H1 (cell line): Measurements from ENCODE around the gene TRIM59. TPM values are rescaled to one million over a fixed set of nuclear protein-coding genes. Genes with fewer than 3 reads are reported as not detected.

Experiments used
- CTCF ChIA-PET: fragments of 300-600 bp; sonication (Branson Sonifier 250); formaldehyde crosslinking; loops from one replicate; lab custom pipeline; 2021; ENCODE audit not compliant: partially characterized antibody; lab: Charles Lee
- POLR2A ChIA-PET: fragments of 300-600 bp; sonication (Branson Sonifier 250); formaldehyde crosslinking; loops from one replicate; lab custom pipeline; 2021; ENCODE audit warnings: inconsistent platforms; ENCODE audit not compliant: partially characterized antibody; lab: Charles Lee
- DNase-seq, 2 experiments: peaks; one replicate each; pipeline versions ENCODE4 v3.0.0 to v3.0.0-alpha.2; 2010 to 2022; ENCODE audit warnings: low spot score in 2 of 2, low read depth in 1 of 2, mixed read lengths in 1 of 2
- FAIRE-seq: peaks from 2 replicates; lab custom pipeline; 2011; peaks lifted over from hg19 to GRCh38; lab: Jason Lieb, UNC
- H2AFZ ChIP-seq: 2 replicates; pipeline ENCODE4 v1.8.1; 2012; ENCODE audit warnings: low read length, inconsistent platforms
- H2AK5ac ChIP-seq: 2 replicates; pipeline ENCODE4 v1.6.1; 2013; ENCODE audit warnings: low read depth, low read length
- H2BK120ac ChIP-seq: replicated peaks from 2 replicates; pipeline ENCODE3; 2013; ENCODE audit warnings: low read depth, low read length, inconsistent platforms
- H2BK12ac ChIP-seq: 2 replicates; pipeline ENCODE4 v1.6.1; 2013; ENCODE audit warnings: low read depth, low read length
- H2BK15ac ChIP-seq: 2 replicates; pipeline ENCODE4 v1.6.1; 2013; ENCODE audit warnings: low read length
- H2BK20ac ChIP-seq: 2 replicates; pipeline ENCODE4 v1.6.1; 2013; ENCODE audit warnings: low read length
- H2BK5ac ChIP-seq: 2 replicates; pipeline ENCODE4 v1.6.1; 2013; ENCODE audit warnings: low read depth, low read length
- H3K14ac ChIP-seq: 2 replicates; pipeline ENCODE4 v1.6.1; 2013; ENCODE audit warnings: inconsistent platforms; ENCODE audit not compliant: insufficient read length
- H3K18ac ChIP-seq: 2 replicates; pipeline ENCODE4 v1.6.1; 2013; ENCODE audit warnings: low read length; ENCODE audit errors: extremely low read depth
- H3K23ac ChIP-seq: 2 replicates; pipeline ENCODE4 v1.6.1; 2013; ENCODE audit warnings: inconsistent platforms; ENCODE audit not compliant: insufficient read length
- H3K23me2 ChIP-seq: 2 replicates; pipeline ENCODE4 v1.6.1; 2013; ENCODE audit warnings: low read depth, low read length
- H3K27ac ChIP-seq: 2 replicates; pipeline ENCODE4 v1.6.1; 2011; ENCODE audit warnings: low read depth, low read length, inconsistent platforms
- H3K27me3 ChIP-seq, 4 experiments: replicated peaks in 1 of 4; 1 replicate in 1 of 4; 2 replicates in 3 of 4; pipeline versions ENCODE4 v1.6.1 to v1.8.1; 2011 to 2013; ENCODE audit warnings: low read length in 3 of 4, mild to moderate bottlenecking in 3 of 4, inconsistent platforms in 2 of 4, mixed read lengths in 2 of 4, moderate library complexity in 1 of 4; ENCODE audit not compliant: control insufficient read depth in 3 of 4, insufficient read depth in 3 of 4; ENCODE audit errors: extremely low read depth in 1 of 4
- H3K36me3 ChIP-seq, 4 experiments: 2 replicates each; pipeline versions ENCODE4 v1.6.1 to v1.8.1; 2011 to 2013; ENCODE audit warnings: mild to moderate bottlenecking in 4 of 4, low read length in 3 of 4, moderate library complexity in 2 of 4, control low read depth in 1 of 4, inconsistent platforms in 1 of 4; ENCODE audit not compliant: insufficient read depth in 4 of 4, control insufficient read depth in 2 of 4
- H3K4ac ChIP-seq: replicated peaks from 2 replicates; pipeline ENCODE3; 2013; ENCODE audit warnings: low read length, low read depth, mixed read lengths, inconsistent platforms; ENCODE audit not compliant: insufficient read length
- H3K4me1 ChIP-seq, 4 experiments: replicated peaks in 1 of 4; 1 replicate in 1 of 4; 2 replicates in 3 of 4; pipeline versions ENCODE4 v1.6.1 to v1.8.1; 2011 to 2013; ENCODE audit warnings: low read length in 3 of 4, inconsistent platforms in 2 of 4, mixed read lengths in 1 of 4; ENCODE audit not compliant: insufficient read depth in 4 of 4, control insufficient read depth in 3 of 4
- H3K4me2 ChIP-seq, 2 experiments: 2 replicates each; pipeline versions ENCODE4 v1.6.1 to v1.8.1; 2011 to 2013; ENCODE audit warnings: low read depth in 2 of 2, low read length in 2 of 2, control low read depth in 1 of 2, inconsistent platforms in 1 of 2, mild to moderate bottlenecking in 1 of 2; ENCODE audit not compliant: insufficient read depth in 1 of 2
- H3K4me3 ChIP-seq, 4 experiments: fragments of 200-600, 300-600 bp in 1 of 4; sonication (generic), shearing (Covaris generic), sonication (Bioruptor Twin) in 1 of 4; 2 replicates each; pipeline versions ENCODE4 v1.5.1 to v1.8.1; 2011 to 2016; ENCODE audit warnings: low read length in 4 of 4, low read depth in 3 of 4, control low read depth in 2 of 4, inconsistent platforms in 2 of 4, mild to moderate bottlenecking in 2 of 4, mixed read lengths in 1 of 4, moderate library complexity in 1 of 4; ENCODE audit not compliant: insufficient read depth in 2 of 4; ENCODE audit errors: extremely low read depth in 1 of 4
- H3K56ac ChIP-seq: replicated peaks from 2 replicates; pipeline ENCODE3; 2013; ENCODE audit warnings: low read depth, mild to moderate bottlenecking, mixed read lengths, low read length, inconsistent platforms; ENCODE audit not compliant: insufficient read length
- H3K79me1 ChIP-seq: 2 replicates; pipeline ENCODE4 v1.6.1; 2013; ENCODE audit warnings: low read depth, low read length, control low read depth
- H3K79me2 ChIP-seq, 2 experiments: 2 replicates each; pipeline versions ENCODE4 v1.6.1 to v1.8.1; 2012 to 2013; ENCODE audit warnings: low read length in 2 of 2, mild to moderate bottlenecking in 2 of 2, inconsistent platforms in 1 of 2; ENCODE audit not compliant: insufficient read depth in 2 of 2, control insufficient read depth in 1 of 2
- H3K9ac ChIP-seq, 4 experiments: replicated peaks in 1 of 4; 1 replicate in 1 of 4; 2 replicates in 3 of 4; pipeline versions ENCODE4 v1.6.1 to v1.8.1; 2011 to 2013; ENCODE audit warnings: low read depth in 3 of 4, low read length in 3 of 4, control low read depth in 2 of 4, mild to moderate bottlenecking in 2 of 4, moderate library complexity in 2 of 4, inconsistent platforms in 1 of 4; ENCODE audit errors: extremely low read depth in 1 of 4
- H3K9me3 ChIP-seq, 2 experiments: 2 replicates each; pipeline versions ENCODE4 v1.6.1 to v1.8.1; 2012 to 2013; ENCODE audit warnings: mild to moderate bottlenecking in 2 of 2, moderate library complexity in 2 of 2, control low read depth in 1 of 2, inconsistent platforms in 1 of 2, low read depth in 1 of 2, low read length in 1 of 2, mixed read lengths in 1 of 2; ENCODE audit not compliant: insufficient read depth in 2 of 2
- H4K20me1 ChIP-seq, 2 experiments: replicated peaks in 1 of 2; 2 replicates each; pipeline versions ENCODE3 to v1.8.1; 2011 to 2013; ENCODE audit warnings: inconsistent platforms in 2 of 2, low read length in 2 of 2, mild to moderate bottlenecking in 1 of 2; ENCODE audit not compliant: insufficient read depth in 2 of 2, control insufficient read depth in 1 of 2
- H4K5ac ChIP-seq: 2 replicates; pipeline ENCODE4 v1.6.1; 2013; ENCODE audit warnings: low read length, low read depth, mixed read lengths, inconsistent platforms; ENCODE audit not compliant: insufficient read length
- H4K8ac ChIP-seq: 2 replicates; pipeline ENCODE4 v1.8.0; 2013; ENCODE audit warnings: mild to moderate bottlenecking, moderate library complexity, low read length, inconsistent platforms; ENCODE audit not compliant: insufficient read depth; ENCODE audit errors: extremely low read depth
- H4K91ac ChIP-seq: replicated peaks from 2 replicates; pipeline ENCODE3; 2013; ENCODE audit warnings: low read length, mixed read lengths, inconsistent platforms; ENCODE audit not compliant: insufficient read length
- E2F6 ChIP-seq: IDR thresholded peaks from 2 replicates; pipeline ENCODE4 v1.6.1; 2012; ENCODE audit warnings: inconsistent platforms
- GTF2F1 ChIP-seq: IDR thresholded peaks from 2 replicates; pipeline ENCODE4 v1.6.1; 2012; ENCODE audit warnings: low read depth, low read length, improper control_type of control experiment, borderline replicate concordance
- HDAC2 ChIP-seq, 2 experiments: fragments of 300-600 bp in 1 of 2; sonication (generic) in 1 of 2; IDR thresholded peaks; 2 replicates each; pipeline ENCODE4 v1.6.1; 2011 to 2012; ENCODE audit warnings: low read depth in 2 of 2, low read length in 2 of 2, mild to moderate bottlenecking in 2 of 2, moderate library complexity in 2 of 2, borderline replicate concordance in 1 of 2, inconsistent platforms in 1 of 2
- RBBP5 ChIP-seq: IDR thresholded peaks from 2 replicates; pipeline ENCODE4 v1.7.1; 2012; ENCODE audit warnings: low read depth, mild to moderate bottlenecking, inconsistent platforms, low read length, moderate library complexity, borderline replicate concordance
- TCF12 ChIP-seq: IDR thresholded peaks from 2 replicates; pipeline ENCODE4 v1.6.1; 2011; ENCODE audit warnings: low read depth, mild to moderate bottlenecking, low read length
- WGBS, 2 experiments: shearing (Covaris generic) in 1 of 2; methylation state at CpG; one replicate each; pipeline versions ENCODE4 v1.1.6 to v1.1.7; 2013 to 2015; ENCODE audit warnings: low lambda C conversion rate in 2 of 2, mixed read lengths in 2 of 2, inconsistent platforms in 1 of 2, low coverage in 1 of 2, missing lambda C conversion rate in 1 of 2; ENCODE audit not compliant: insufficient replicate concordance in 2 of 2, insufficient coverage in 1 of 2, insufficient read length in 1 of 2; ENCODE audit errors: extremely low coverage in 1 of 2, missing lambda C conversion rate in 1 of 2; 5-methylcytosine and 5-hydroxymethylcytosine counted together
- polyA plus RNA-seq, 7 experiments: library from polyadenylated mRNA; depleted of rRNA in 3 of 7; stranded (reverse) in 5 of 7; unstranded in 2 of 7; fragments of >200 nt in 5 of 7; fragments of 200-250 nt in 2 of 7; gene quantifications; 1 replicate in 5 of 7; 2 replicates in 1 of 7; 4 replicates in 1 of 7; pipeline versions ENCODE4 v1.2.1 to v1.2.3, GENCODE V29; 2011 to 2013; ENCODE audit warnings: missing spikeins in 2 of 7, mixed read lengths in 2 of 7
- total RNA-seq: library from RNA; stranded (reverse); fragmentation: NEBNext Ultra II Directional; extraction: Animal tissue kit (Norgen Biotek cat#: 25700); gene quantifications from 2 replicates; pipeline ENCODE4 v1.2.1, GENCODE V29; 2021

TRIM59 gene
- total and polyA plus RNA-seq, 2 of the 8 experiments (the other 6 are each of a cell fraction or from before 2014, with no cell fraction given): 11.6 to 53.4 TPM

- H3K27me3 ChIP-seq: no peaks in the 10 kb centered on the region
- peaks cover 35 to 66% of the 10 kb centered on the region in 2 experiments for H3K79me2 ChIP-seq
- peaks cover 6% of the 10 kb centered on the region for H3K23me2 ChIP-seq
- peak overlapping the region; percentile 7 to 92 (median 11); a peak in 5 of 8 replicates for H3K4me3 ChIP-seq
- H4K91ac ChIP-seq: no peak overlapping the region
- 76% methylated on average over 3 of the region's 3 CpGs; no CpG with 5 or more reads in 1 of the 2 experiments for WGBS, 2 experiments
- H4K8ac ChIP-seq: no peak overlapping the region
- no peak overlapping the region for H3K18ac ChIP-seq
- peaks cover 0 to 5% (median 0%) of the 10 kb centered on the region in 4 experiments; a peak in 3 of 7 replicates for H3K4me1 ChIP-seq
- no peak overlapping the region for H3K9ac ChIP-seq
- ChIA-PET CTCF (interaction anchor here (1.2 to 1.4 kb wide), 2 partner anchors 12 to 33 kb away, joined by 4 read pairs; no protein-coding TSS in a partner anchor), POLR2A (interaction anchor here (4.7 kb wide), 1 partner anchor 11 kb away, joined by 70 read pairs; no protein-coding TSS in a partner anchor)
- H4K20me1 ChIP-seq: no peaks in the 10 kb centered on the region
- H2BK12ac ChIP-seq: no peak overlapping the region
- DNase-seq (no peak), FAIRE-seq (no peak)
- H2AFZ ChIP-seq: no peak overlapping the region
- H2BK120ac ChIP-seq: no peak overlapping the region
- H3K79me1 ChIP-seq: no peaks in the 10 kb centered on the region; the same call in 1 of the 2 replicates
- H3K14ac ChIP-seq: no peak overlapping the region
- no peak overlapping the region for H2AK5ac ChIP-seq
- H3K9me3 ChIP-seq: peaks cover 0 to 2% of the 10 kb centered on the region in 2 experiments; a peak in 3 of 4 replicates
- H2BK5ac ChIP-seq: no peak overlapping the region
- H3K56ac ChIP-seq: no peak overlapping the region
- no peak overlapping the region for H2BK20ac ChIP-seq
- TF ChIP-seq RBBP5 (no peak), E2F6 (no peak), TCF12 (no peak), HDAC2 (IDR thresholded peaks at IDR 0.05; ENCODE audit: borderline replicate concordance in 1 of 2, low read depth in 2 of 2, low read length in 2 of 2) (no peak), GTF2F1 (no peak)
- H3K4me2 ChIP-seq: peak overlapping the region; percentile 77 to 86; a peak in 3 of 4 replicates
- H3K27ac ChIP-seq: no peak overlapping the region
- no peak overlapping the region for H4K5ac ChIP-seq
- no peak overlapping the region for H2BK15ac ChIP-seq
- no peak overlapping the region for H3K4ac ChIP-seq
- H3K36me3 ChIP-seq: peaks cover 0 to 49% (median 12%) of the 10 kb centered on the region in 4 experiments; a peak in 4 of 8 replicates
- H3K23ac ChIP-seq: no peak overlapping the region
Measured at GRCh38 chr3:160447544-160447943, 2.0 kb downstream of the TRIM59 start.
